HEK293T (cell line): ENCODE results near the gene PPM1L.

ENCODE experiments used
- CTCF ChIA-PET: fragments of 350-600 bp; formaldehyde crosslinking; extraction: SDS; loops from one replicate; lab custom pipeline; 2021; ENCODE audit warnings: antibody characterized with exemption, inconsistent platforms; lab: Yijun Ruan, JAX
- POLR2A ChIA-PET: fragments of 350-600 bp; formaldehyde crosslinking; extraction: SDS; loops from one replicate; lab custom pipeline; 2020; ENCODE audit warnings: antibody characterized with exemption, inconsistent platforms; lab: Yijun Ruan, JAX
- DNase-seq: peaks from one replicate; pipeline ENCODE4 v3.0.0; 2012; ENCODE audit warnings: mixed read lengths; ENCODE audit errors: extremely low spot score
- ARNT ChIP-seq: fragments of 450-650 bp; IDR thresholded peaks from 2 replicates; pipeline ENCODE4 v1.6.1; 2017; ENCODE audit warnings: mild to moderate bottlenecking
- BHLHE40 ChIP-seq: fragments of 450-650 bp; IDR thresholded peaks from 2 replicates; pipeline ENCODE4 v1.6.1; 2016; ENCODE audit warnings: mild to moderate bottlenecking, moderate library complexity, borderline replicate concordance
- CTBP1 ChIP-seq: fragments of 450-650 bp; IDR thresholded peaks from 2 replicates; pipeline ENCODE4 v1.6.1; 2016; ENCODE audit warnings: borderline replicate concordance
- ELF4 ChIP-seq: fragments of 450-650 bp; IDR thresholded peaks from 2 replicates; pipeline ENCODE4 v1.6.1; 2017; ENCODE audit warnings: antibody characterized with exemption
- FOXA1 ChIP-seq: fragments of 450-650 bp; IDR thresholded peaks from 2 replicates; pipeline ENCODE4 v1.6.1; 2016; ENCODE audit warnings: mild to moderate bottlenecking
- FOXK2 ChIP-seq: fragments of 450-650 bp; IDR thresholded peaks from 2 replicates; pipeline ENCODE4 v1.6.1; 2016; ENCODE audit warnings: mild to moderate bottlenecking
- FOXM1 ChIP-seq: fragments of 450-650 bp; IDR thresholded peaks from 2 replicates; pipeline ENCODE4 v1.6.1; 2017; ENCODE audit warnings: mild to moderate bottlenecking, borderline replicate concordance
- HDGF ChIP-seq: fragments of 450-650 bp; IDR thresholded peaks from 2 replicates; pipeline ENCODE4 v1.6.1; 2017; ENCODE audit warnings: antibody characterized with exemption, borderline replicate concordance
- L3MBTL2 ChIP-seq: fragments of 450-650 bp; conservative IDR thresholded peaks from 2 replicates; pipeline ENCODE4 v1.6.1; 2016; ENCODE audit warnings: mild to moderate bottlenecking
- LEF1 ChIP-seq: fragments of 450-650 bp; IDR thresholded peaks from 2 replicates; pipeline ENCODE4 v1.6.1; 2017; ENCODE audit warnings: mild to moderate bottlenecking, borderline replicate concordance
- NFRKB ChIP-seq: fragments of 450-650 bp; IDR thresholded peaks from 2 replicates; pipeline ENCODE4 v1.6.1; 2016; ENCODE audit warnings: mild to moderate bottlenecking, moderate library complexity
- PKNOX1 ChIP-seq: fragments of 450-650 bp; IDR thresholded peaks from 2 replicates; pipeline ENCODE4 v1.6.1; 2016
- SP1 ChIP-seq: fragments of 450-650 bp; IDR thresholded peaks from 2 replicates; pipeline ENCODE4 v1.6.1; 2017
- SUZ12 ChIP-seq: fragments of 450-650 bp; IDR thresholded peaks from 2 replicates; pipeline ENCODE4 v1.6.1; 2016; ENCODE audit warnings: mild to moderate bottlenecking
- TARDBP ChIP-seq: fragments of 450-650 bp; IDR thresholded peaks from 2 replicates; pipeline ENCODE4 v1.6.1; 2016
- ZNF384 ChIP-seq: fragments of 450-650 bp; IDR thresholded peaks from 2 replicates; pipeline ENCODE4 v1.6.1; 2016

The PPM1L gene

DNA sequence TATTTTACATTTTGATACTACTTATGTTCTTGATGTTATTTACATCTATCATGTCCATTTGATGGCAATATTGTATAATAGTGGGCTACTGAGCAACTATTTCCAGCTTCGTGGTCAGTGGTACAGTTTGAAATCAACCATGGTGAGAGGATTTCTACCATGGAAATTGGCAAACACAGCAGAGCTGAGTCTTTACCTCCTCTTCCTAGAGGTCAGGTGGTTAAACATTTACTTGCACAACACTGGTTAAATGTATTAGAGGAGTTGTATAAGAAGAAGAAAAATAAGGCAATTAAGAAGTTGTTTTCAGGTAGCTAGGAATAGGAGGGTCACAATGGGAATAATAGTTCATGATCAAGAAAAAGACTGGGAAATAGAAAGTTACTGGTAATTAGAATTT, 7.2 kb upstream of the PPM1L start:
- ChIA-PET POLR2A (no interaction called here), CTCF (interaction anchor here (0.7 kb wide), 1 partner anchor 181 kb away, joined by 3 read pairs; no protein-coding TSS in a partner anchor)
- no peak for DNase-seq
- TF ChIP-seq NFRKB (no peak), ZNF384 (no peak), CTBP1 (no peak), ELF4 (no peak), LEF1 (no peak), TARDBP (no peak), FOXK2 (no peak), L3MBTL2 (no peak), FOXM1 (no peak), PKNOX1 (no peak), SP1 (no peak), SUZ12 (no peak), ARNT (no peak), FOXA1 (no peak)

- TF ChIP-seq FOXM1, result no peak
- no peak for TF ChIP-seq PKNOX1
- no peak for TF ChIP-seq ARNT
- no peak for TF ChIP-seq ZNF384
- no peak for DNase-seq
- ChIA-PET CTCF (no interaction called here), POLR2A (no interaction called here)
Observed at GRCh38 chr3:160753953-160754352, 2.1 kb upstream of the PPM1L start.

GRCh38 chr3:160754371-160754854, 1.6 kb upstream of the PPM1L start:
- TF ChIP-seq BHLHE40 (no peak), L3MBTL2 (peak; percentile 69; the same call in 1 of the 2 replicates), ARNT (no peak)
- ChIA-PET POLR2A (no interaction called here), CTCF (no interaction called here)
- peak; percentile 26 for DNase-seq

DNA sequence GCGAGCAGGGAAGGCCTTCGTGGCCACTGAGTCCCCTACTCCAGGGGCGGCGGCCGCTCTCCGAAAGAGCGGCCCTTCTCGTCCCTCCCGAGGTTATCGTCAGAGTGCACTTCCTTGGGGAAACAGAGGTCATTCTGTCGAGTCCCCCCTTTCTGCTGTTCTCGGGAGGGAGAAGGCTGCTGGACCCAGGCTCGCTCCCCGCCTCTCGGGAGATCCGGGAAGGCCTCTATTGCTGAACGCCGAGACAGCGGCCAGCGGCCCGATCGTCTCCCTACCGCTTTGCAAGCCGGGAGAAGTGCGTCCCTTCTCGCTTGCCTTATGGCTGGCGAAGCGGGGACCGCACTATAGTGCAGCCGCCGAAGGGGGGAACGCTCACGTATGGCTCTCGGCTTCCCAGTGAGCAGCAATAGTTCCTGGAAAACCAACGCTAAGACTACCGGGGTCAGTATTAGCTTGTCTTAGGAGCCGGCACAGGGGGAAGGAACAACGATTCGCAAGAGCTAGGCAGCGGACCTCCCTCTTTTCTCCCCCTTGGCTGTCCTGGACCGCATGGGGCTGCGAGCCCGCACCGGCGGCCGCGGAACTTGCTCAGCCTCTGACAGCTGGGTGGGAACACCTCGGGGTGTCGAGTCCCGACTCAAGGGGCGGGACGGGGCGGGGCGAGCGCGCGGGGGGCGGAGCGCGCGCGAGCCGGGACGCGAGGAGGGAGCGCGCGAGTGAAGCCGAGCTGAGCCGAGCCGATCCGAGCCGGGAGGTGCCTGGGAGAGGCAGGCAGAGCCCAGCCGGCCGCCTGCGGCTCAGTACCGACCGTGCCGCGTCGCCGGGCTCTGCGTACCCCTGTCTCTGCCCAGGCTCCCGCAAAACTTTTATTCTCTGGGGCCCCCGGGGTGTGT, 930 bp upstream of the PPM1L start:
- ChIA-PET POLR2A (no interaction called here), CTCF (no interaction called here)

GRCh38 chr3:160757233-160758106, 1.4 kb downstream of the PPM1L start:
- DNase-seq, result peak; percentile 12
- CTCF ChIA-PET, result no interaction called here
- no peak for TF ChIP-seq ARNT
- TF ChIP-seq TARDBP, result no peak
- TF ChIP-seq ELF4, result no peak
- POLR2A ChIA-PET, result no interaction called here

More for the DNA sequence above, 930 bp upstream of the PPM1L start:
- DNase-seq, result peak; percentile 87
- TF ChIP-seq FOXM1 (peak; percentile 78), L3MBTL2 (peak; percentile 58; the same call in 1 of the 2 replicates), BHLHE40 (peak; percentile 69; the same call in 1 of the 2 replicates), ZNF384 (no peak)

- CTCF ChIA-PET, result no interaction called here
- DNase-seq, result no peak
- POLR2A ChIA-PET, result no interaction called here
Observed at GRCh38 chr3:160758929-160759577, 3.0 kb downstream of the PPM1L start.

DNA sequence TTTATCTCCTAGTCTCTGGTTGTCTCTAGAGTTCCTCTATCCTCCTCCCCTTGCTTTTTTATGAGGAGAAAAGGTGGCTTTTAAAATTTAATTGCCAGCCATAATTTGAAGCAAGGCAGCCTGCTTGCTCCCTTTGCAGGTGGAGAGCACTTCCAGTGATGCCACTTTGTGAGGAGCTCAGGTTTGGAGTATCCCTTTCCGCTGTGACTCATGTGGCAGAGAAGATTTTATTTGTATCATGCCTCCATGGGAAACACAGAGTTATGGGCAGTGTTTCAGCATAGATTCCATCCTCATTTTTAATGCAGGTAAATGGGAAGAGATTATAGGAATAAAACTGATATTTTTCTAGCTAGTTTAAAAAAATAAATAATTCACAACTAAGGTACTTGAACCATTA, 7.0 kb downstream of the PPM1L start:
- CTCF ChIA-PET, result no interaction called here
- DNase-seq, result no peak
- TF ChIP-seq FOXA1, result no peak
- no peak for TF ChIP-seq ZNF384
- no peak for TF ChIP-seq SP1
- TF ChIP-seq ELF4, result no peak
- TF ChIP-seq CTBP1, result no peak
- no peak for TF ChIP-seq TARDBP
- no peak for TF ChIP-seq FOXK2
- POLR2A ChIA-PET, result no interaction called here

More at GRCh38 chr3:160758929-160759577, 3.0 kb downstream of the PPM1L start:
- TF ChIP-seq NFRKB (no peak), FOXK2 (no peak), BHLHE40 (no peak), SP1 (no peak), ZNF384 (no peak), HDGF (no peak)
